GM21576 (cell line): ENCODE measurements around the gene TCF7L2.

Experiments
- ATAC-seq: cut with Tn5 transposase; IDR thresholded peaks from one replicate; pipeline ENCODE4 v1.9.1; 2021; ENCODE audit warnings: mild to moderate bottlenecking, moderate library complexity; ENCODE audit not compliant: unreplicated experiment

TCF7L2 gene

GRCh38 chr10:112946649-112947048, 3.4 kb upstream of the TCF7L2 start:
- no peak for ATAC-seq

GRCh38 chr10:112948196-112948595, 1.9 kb upstream of the TCF7L2 start:
- no peak for ATAC-seq

- no peak for ATAC-seq
These were observed 764 bp upstream of the TCF7L2 start for GRCh38 chr10:112949143-112949823.

- ATAC-seq: no peak
These were observed 789 bp downstream of the TCF7L2 start for GRCh38 chr10:112950714-112951358.

- ATAC-seq: no peak
These were observed 1.6 kb downstream of the TCF7L2 start for GRCh38 chr10:112951359-112952281.

GRCh38 chr10:112952282-112953173, 2.5 kb downstream of the TCF7L2 start:
- ATAC-seq: no peak

GRCh38 chr10:112953174-112954159, 3.4 kb downstream of the TCF7L2 start:
- ATAC-seq: no peak

GRCh38 chr10:112954974-112955581, 5.0 kb downstream of the TCF7L2 start:
- no peak for ATAC-seq

GRCh38 chr10:112955582-112956421, 5.8 kb downstream of the TCF7L2 start:
- ATAC-seq: no peak

GRCh38 chr10:112956631-112957350, 6.7 kb downstream of the TCF7L2 start:
- no peak for ATAC-seq

GRCh38 chr10:112957640-112958092, 7.6 kb downstream of the TCF7L2 start:
- ATAC-seq: no peak

- no peak for ATAC-seq
These were observed 8.4 kb downstream of the TCF7L2 start for GRCh38 chr10:112958275-112958995.

GRCh38 chr10:112959207-112959838, 9.3 kb downstream of the TCF7L2 start:
- ATAC-seq: no peak

- ATAC-seq: no peak
These were observed 10.2 kb downstream of the TCF7L2 start for GRCh38 chr10:112960151-112960681.

GRCh38 chr10:112961609-112962008, 11.6 kb downstream of the TCF7L2 start:
- no peak for ATAC-seq

GRCh38 chr10:112962343-112962742, 12.3 kb downstream of the TCF7L2 start:
- no peak for ATAC-seq
